SJCRH30 (cell line): ENCODE results near the gene CELF3. TPM values are rescaled to one million over a fixed set of nuclear protein-coding genes. Genes with fewer than 3 reads are reported as not detected.

Source experiments
- DNase-seq, 2 experiments: peaks; one replicate each; pipeline ENCODE4 v3.0.0-alpha.2; 2015 to 2020
- H3K27ac ChIP-seq: fragments of 250-450 bp; sonication (Bioruptor Pico); 2 replicates; pipeline ENCODE4 v1.5.1; 2020; ENCODE audit warnings: mild to moderate bottlenecking, moderate library complexity
- H3K27me3 ChIP-seq: fragments of 250-450 bp; sonication (Bioruptor Pico); 2 replicates; pipeline ENCODE4 v1.5.1; 2020; ENCODE audit warnings: mild to moderate bottlenecking, moderate library complexity
- H3K36me3 ChIP-seq: fragments of 250-450 bp; sonication (Bioruptor Pico); 2 replicates; pipeline ENCODE4 v1.5.1; 2020; ENCODE audit warnings: mild to moderate bottlenecking, moderate library complexity
- H3K4me1 ChIP-seq: fragments of 250-450 bp; sonication (Bioruptor Pico); 2 replicates; pipeline ENCODE4 v1.5.1; 2020; ENCODE audit warnings: mild to moderate bottlenecking, moderate library complexity
- H3K4me3 ChIP-seq: fragments of 250-450 bp; sonication (Bioruptor Pico); 2 replicates; pipeline ENCODE4 v1.5.1; 2020; ENCODE audit warnings: mild to moderate bottlenecking, moderate library complexity
- H3K9me3 ChIP-seq: fragments of 250-450 bp; sonication (Bioruptor Pico); replicated peaks from 2 replicates; pipeline ENCODE4 v1.5.1; 2020; ENCODE audit warnings: mild to moderate bottlenecking, moderate library complexity
- total RNA-seq: library from RNA; depleted of rRNA; stranded (reverse); fragments of >200 nt; shearing (Covaris generic); gene quantifications from 2 replicates; pipeline ENCODE4 v1.2.3, GENCODE V29; 2014

Gene CELF3
- total RNA-seq, 1 experiment from 2014 or later: not detected

DNA sequence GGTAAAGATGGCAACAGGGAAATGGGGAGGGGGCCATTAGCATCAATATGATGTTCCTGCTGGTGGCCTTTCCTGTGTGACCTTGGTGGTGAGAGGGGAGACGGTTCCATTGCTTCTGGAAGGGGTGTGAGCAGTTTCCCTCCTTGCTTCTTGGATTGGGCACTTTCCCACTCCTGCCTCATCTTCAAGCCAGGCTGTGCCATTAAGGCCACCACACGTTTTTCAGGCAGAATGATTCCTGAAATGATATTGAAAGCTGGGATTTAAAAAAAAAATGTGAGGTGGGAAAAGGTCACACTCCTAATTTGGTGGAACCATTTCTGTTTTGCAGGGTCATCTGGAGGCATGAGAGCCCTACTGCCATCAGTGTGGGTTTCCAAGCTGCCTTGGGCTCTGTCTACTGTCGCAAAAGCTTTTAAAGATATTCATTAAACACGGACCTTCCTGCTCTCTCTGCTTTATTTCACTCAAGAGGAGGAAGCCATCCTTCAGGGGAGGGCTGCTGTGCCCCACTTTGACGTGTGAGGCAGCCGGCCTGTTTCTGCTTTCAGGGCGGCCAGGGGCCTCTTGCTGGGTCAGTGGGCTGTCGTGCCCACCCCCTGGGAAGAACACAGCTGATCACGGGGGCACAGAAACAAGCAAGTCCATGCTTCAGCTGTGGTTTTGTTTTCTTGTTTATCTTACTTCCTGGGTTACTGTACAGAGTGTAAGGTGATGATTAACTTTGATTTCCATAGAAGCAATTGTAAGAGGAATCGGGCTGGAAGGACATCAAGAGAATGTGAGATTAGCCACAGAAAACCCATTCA lies 12.8 kb upstream of the CELF3 start:
- Histone ChIP-seq H3K9me3 (no peaks in the 10 kb centered on the region), H3K36me3 (no peaks in the 10 kb centered on the region), H3K27me3 (0 out of 2 replicates have a peak, but pooled peaks cover 3% of the 10 kb centered on the region), H3K4me1 (no peaks in the 10 kb centered on the region; the same call in 1 of the 2 replicates), H3K4me3 (no peak overlapping the region), H3K27ac (no peak overlapping the region)
- DNase-seq: no peak

DNA sequence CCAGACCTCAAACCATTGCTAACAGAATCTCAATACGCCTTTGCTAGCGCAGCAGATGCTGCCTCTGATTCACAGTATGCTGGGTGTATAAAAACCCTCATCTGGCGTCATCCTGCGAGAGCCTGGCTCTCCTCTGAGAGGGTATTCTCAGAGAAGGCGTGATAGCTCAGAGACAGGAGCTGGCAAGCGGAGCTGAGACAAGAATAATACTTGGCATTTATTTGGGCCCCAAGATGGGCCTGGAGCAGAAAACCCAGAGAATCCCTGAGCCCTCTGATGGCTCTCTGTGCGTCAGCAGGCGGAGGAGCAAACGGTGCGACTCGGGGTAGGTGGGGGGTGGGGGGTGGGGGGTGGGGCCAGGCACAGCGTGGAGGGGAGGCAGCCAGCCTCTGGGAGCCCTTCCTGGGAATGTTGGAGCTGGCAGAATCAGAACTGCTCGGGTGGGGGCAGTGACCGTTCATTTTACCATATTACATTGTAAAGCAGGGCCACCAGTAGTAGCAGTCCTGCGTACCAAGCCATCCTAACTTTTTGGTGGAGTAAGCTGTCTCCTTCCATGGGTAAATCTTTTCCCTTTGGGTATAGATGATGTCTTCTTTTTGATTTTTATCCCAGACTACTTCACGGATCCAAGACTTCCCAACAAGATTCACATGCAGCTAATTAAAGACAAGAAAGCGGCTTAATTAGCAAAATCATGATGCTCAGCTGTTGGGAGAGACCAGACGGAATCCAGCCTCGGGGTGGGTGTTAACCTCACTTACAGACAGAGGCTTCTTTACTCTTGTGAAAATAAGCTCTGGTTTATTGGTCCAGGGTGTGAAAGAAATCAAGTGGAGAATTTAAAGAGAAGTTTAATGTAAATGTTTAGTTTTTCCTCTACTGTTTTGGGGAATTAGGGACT lies 11.8 kb upstream of the CELF3 start:
- H3K4me3 ChIP-seq: no peak overlapping the region; the same call in 1 of the 2 replicates

DNA sequence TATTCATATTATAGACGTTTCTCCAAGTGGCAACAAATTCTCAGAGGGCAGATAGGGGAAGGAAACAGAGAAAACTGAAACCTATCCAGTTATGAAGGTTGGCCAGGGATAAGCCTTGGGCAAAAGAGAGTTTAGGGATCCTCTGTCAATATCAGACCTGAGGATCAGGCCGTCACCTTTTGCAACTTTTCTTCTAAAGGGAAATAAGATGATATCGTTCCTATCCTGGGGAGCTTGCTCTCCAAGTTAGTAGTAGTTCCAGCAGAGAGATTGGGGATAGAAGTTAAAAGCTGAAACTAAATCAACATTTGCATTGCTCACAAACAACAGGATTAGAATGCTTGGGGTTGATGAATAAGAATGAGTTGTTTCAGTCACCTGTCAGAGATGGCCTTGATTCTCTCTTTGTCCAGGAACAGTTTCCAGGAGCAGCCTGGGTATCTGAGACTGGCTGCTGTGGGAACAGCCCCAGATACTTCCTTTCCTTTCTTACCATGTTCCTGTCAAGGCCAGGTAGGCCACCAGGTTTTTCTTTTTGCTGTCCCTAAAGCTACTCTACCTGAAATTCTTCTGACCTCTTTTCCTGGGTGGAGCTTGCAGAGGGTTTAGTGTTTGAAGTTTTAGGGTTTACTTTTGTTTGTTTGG lies 7.2 kb upstream of the CELF3 start:
- H3K9me3 ChIP-seq: no peaks in the 10 kb centered on the region

More for the DNA sequence above, 11.8 kb upstream of the CELF3 start:
- H3K4me1 ChIP-seq: no peaks in the 10 kb centered on the region; the same call in 1 of the 2 replicates
- no peak overlapping the region for H3K27ac ChIP-seq
- DNase-seq: peak in 1 of 2 experiments; percentile 13
- no peaks in the 10 kb centered on the region for H3K9me3 ChIP-seq
- 0 out of 2 replicates have a peak, but pooled peaks cover 3% of the 10 kb centered on the region for H3K27me3 ChIP-seq
- no peaks in the 10 kb centered on the region for H3K36me3 ChIP-seq

DNA sequence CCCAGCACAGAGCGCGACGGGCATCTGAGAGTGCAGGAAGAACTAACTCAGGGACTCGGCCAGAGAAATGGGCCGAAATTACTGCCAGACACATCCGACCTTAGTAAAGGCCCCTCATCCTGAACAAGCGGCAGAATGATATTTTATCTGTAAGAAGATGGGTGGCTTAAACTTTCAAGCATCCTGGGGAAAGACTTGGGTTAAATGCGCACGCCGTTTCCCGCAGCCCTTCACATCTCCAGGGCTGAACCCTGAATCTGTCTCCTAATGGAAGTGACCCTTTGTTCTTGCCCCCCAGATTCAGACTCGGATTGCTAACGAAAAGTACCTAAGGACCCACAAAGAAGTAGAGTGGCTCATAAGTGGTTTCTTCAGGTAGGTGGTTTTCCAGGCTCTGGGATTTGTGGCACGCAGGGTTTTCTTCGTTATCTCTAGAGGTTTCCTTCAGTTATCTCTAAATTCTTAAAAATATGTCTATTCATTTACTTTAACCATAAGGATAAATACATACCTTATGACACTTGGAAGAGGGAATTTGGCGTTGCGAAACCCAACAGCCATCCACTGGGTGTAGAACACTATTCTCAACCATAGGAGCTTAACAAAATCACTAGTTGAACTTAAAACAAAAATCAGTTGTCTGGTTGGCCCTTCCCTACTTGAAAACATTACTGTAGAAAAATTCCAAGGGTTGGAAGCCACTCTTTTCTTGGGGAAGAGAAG lies 5.3 kb upstream of the CELF3 start:
- DNase-seq: no peak
- H3K27ac ChIP-seq: no peak overlapping the region
- H3K27me3 ChIP-seq: no peaks in the 10 kb centered on the region
- H3K36me3 ChIP-seq: no peaks in the 10 kb centered on the region
- no peaks in the 10 kb centered on the region for H3K9me3 ChIP-seq
- peak overlapping the region; percentile 49 for H3K4me3 ChIP-seq
- H3K4me1 ChIP-seq: no peaks in the 10 kb centered on the region

More for the DNA sequence above, 7.2 kb upstream of the CELF3 start:
- DNase-seq: no peak
- Histone ChIP-seq H3K27me3 (0 out of 2 replicates have a peak, but pooled peaks cover 3% of the 10 kb centered on the region), H3K4me3 (no peak overlapping the region), H3K36me3 (no peaks in the 10 kb centered on the region), H3K4me1 (no peaks in the 10 kb centered on the region), H3K27ac (no peak overlapping the region)

DNA sequence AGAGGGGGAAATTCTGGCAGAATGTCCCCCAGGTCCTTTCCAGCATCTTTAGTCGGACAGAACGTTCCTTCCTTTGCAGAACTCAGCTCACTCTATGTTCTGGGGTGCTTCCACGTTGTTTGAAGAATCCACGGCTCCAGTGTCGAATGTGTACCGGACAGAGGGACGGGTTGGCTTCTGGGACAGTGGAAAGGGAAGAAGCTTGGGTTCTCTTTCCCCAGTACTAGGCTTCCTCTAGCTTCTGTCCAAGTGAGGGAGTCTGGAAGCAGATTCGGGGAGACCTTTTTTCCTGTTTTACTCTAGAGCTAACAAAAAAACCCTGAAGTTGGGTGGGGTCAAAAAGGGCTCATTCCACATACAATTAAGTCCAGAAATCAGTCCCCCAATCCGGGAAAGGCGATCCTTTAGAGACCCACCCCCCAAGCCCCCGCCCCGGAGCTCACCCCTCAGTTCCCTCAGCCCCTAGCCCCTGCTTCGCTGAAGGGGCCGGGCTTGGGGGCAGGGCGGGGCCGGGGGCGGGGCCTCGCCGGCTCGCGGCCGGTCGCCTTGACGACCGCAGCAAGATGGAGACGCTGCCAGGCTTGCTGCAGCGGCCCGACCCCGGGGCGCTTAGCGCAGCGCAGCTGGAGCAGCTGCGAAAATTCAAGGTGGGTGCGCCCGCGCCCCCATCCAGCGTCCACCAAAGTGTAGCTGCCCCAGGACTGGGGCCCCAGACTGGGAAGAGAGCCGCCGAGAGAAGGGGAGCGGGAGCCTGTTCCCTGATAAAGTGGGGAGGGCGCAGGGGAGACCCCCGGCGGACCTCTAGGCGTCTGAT lies 4.6 kb upstream of the CELF3 start, which contains the start of gene RIIAD1:
RIIAD1 (plus strand) TSS at position 549 of the 814 bp plus-strand sequence; CDS start at position 564, 15 bp downstream.
- Histone ChIP-seq H3K4me1 (no peaks in the 10 kb centered on the region), H3K36me3 (no peaks in the 10 kb centered on the region), H3K4me3 (peak within 1 kb of the TSS; percentile 49), H3K9me3 (no peaks in the 10 kb centered on the region), H3K27me3 (no peaks in the 10 kb centered on the region), H3K27ac (no peak within 1 kb of the TSS)
- peak; percentile 35 to 58 for DNase-seq

DNA sequence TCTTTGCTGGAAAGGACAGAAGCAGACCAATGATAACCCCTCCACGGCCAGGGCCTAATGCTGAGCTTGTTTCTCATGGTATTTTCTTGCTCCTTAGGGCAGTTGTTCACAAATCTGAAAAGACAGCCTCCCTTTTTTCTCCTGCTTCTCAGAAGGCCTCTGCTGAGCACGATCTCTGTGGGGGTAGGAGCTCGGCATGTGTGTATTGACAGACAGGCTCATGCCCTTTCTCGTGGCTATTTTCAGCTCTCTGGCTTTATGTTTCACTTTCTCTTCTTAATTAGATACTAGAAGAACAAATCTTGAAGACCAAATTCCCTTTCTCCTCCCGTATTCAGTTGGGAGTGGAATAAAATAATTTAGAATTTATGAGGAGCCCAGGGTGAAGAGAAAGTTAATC lies 4.0 kb upstream of the CELF3 start:
- H3K9me3 ChIP-seq: no peaks in the 10 kb centered on the region
- H3K27me3 ChIP-seq: no peaks in the 10 kb centered on the region
- H3K27ac ChIP-seq: no peak overlapping the region
- DNase-seq: no peak
- no peak overlapping the region for H3K4me3 ChIP-seq
- no peaks in the 10 kb centered on the region for H3K4me1 ChIP-seq
- H3K36me3 ChIP-seq: no peaks in the 10 kb centered on the region

DNA sequence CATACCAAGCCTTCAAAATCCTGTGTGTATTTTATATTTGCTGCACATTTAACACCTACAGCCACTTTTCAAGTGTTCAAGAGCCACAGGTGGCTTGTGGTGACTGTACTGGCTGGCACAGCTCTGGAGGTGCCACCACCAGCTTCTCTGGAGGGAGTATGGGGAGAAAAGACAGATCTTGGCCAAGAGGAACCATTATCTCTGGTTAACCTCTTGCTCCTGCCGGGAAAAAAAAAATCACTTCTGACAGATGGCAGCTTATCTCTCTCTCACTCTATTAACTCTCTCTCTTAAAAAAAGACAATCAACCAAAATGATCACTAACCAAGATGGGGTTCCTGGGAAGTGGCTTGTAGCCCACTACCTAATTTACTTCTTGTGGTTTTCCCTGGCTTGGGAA lies 3.5 kb upstream of the CELF3 start:
- DNase-seq: no peak
- H3K27ac ChIP-seq: no peak overlapping the region
- no peaks in the 10 kb centered on the region for H3K36me3 ChIP-seq
- no peaks in the 10 kb centered on the region; the same call in 1 of the 2 replicates for H3K27me3 ChIP-seq
- H3K4me3 ChIP-seq: no peak overlapping the region
- H3K9me3 ChIP-seq: no peaks in the 10 kb centered on the region
- no peaks in the 10 kb centered on the region for H3K4me1 ChIP-seq

GRCh38 chr1:151718666-151719065 lies 2.1 kb upstream of the CELF3 start:
- H3K4me3 ChIP-seq: no peak overlapping the region
- no peaks in the 10 kb centered on the region for H3K36me3 ChIP-seq
- DNase-seq: no peak
- no peaks in the 10 kb centered on the region for H3K9me3 ChIP-seq
- H3K27me3 ChIP-seq: no peaks in the 10 kb centered on the region; the same call in 1 of the 2 replicates
- H3K4me1 ChIP-seq: no peaks in the 10 kb centered on the region
- H3K27ac ChIP-seq: no peak overlapping the region

DNA sequence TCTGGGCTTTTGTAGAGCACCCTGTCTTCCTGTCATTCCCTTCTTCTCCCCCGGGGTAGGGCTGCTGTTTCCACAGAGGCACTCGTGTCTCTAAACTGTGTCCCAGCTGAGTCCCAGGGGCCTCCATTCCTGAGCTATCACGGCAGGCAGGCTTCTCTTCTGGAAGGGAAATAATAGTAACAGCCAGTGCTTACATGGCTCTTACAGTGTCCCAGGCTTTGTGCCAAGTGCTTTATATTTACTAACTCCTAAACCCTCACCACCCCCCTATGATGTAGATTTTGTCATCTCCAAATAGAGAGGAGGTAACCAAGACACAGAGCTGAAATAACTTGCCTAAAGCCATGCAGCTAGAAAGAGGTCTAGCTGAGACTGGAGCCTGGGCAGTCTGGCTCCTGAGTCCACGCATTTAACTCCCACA lies 1.4 kb upstream of the CELF3 start:
- no peak for DNase-seq
- Histone ChIP-seq H3K36me3 (no peaks in the 10 kb centered on the region), H3K4me3 (no peak overlapping the region), H3K9me3 (no peaks in the 10 kb centered on the region), H3K4me1 (no peaks in the 10 kb centered on the region), H3K27me3 (no peaks in the 10 kb centered on the region; the same call in 1 of the 2 replicates), H3K27ac (no peak overlapping the region)

GRCh38 chr1:151716405-151716762 lies 219 bp downstream of the CELF3 start:
- no peak overlapping the region for H3K27ac ChIP-seq

GRCh38 chr1:151715726-151716404 lies 738 bp downstream of the CELF3 start:
- Histone ChIP-seq H3K9me3 (no peaks in the 10 kb centered on the region), H3K36me3 (no peaks in the 10 kb centered on the region), H3K4me1 (no peaks in the 10 kb centered on the region), H3K27me3 (no peaks in the 10 kb centered on the region; the same call in 1 of the 2 replicates), H3K27ac (no peak overlapping the region), H3K4me3 (no peak overlapping the region)
- DNase-seq: peak; percentile 24 to 37

More at GRCh38 chr1:151716405-151716762, 219 bp downstream of the CELF3 start:
- no peaks in the 10 kb centered on the region for H3K4me1 ChIP-seq
- no peaks in the 10 kb centered on the region for H3K36me3 ChIP-seq
- no peak overlapping the region for H3K4me3 ChIP-seq
- no peak for DNase-seq
- H3K9me3 ChIP-seq: no peaks in the 10 kb centered on the region
- H3K27me3 ChIP-seq: no peaks in the 10 kb centered on the region; the same call in 1 of the 2 replicates

- Histone ChIP-seq H3K36me3 (no peaks in the 10 kb centered on the region), H3K27me3 (no peaks in the 10 kb centered on the region; the same call in none of the 2 replicates), H3K27ac (no peak overlapping the region), H3K4me3 (no peak overlapping the region), H3K4me1 (no peaks in the 10 kb centered on the region), H3K9me3 (no peaks in the 10 kb centered on the region)
- DNase-seq: no peak
Observed at GRCh38 chr1:151714820-151715725, 1.5 kb downstream of the CELF3 start.
